Body of pancreas (tissue), 4 donors: ENCODE data around the gene PAFAH2. TPM values are rescaled to one million over a fixed set of nuclear protein-coding genes. Genes with fewer than 3 reads are reported as not detected.
"Not testable (repeated sequence)": the region's sequence is repeated elsewhere in the genome, so short reads cannot be mapped to it uniquely, and the experiment has no call there.

Experiments used
- ATAC-seq: fragments of 150-250 bp; one replicate; pipeline ENCODE4 v1.9.1; 2016
- DNase-seq, 4 donors: peaks; one replicate each; pipeline ENCODE4 v3.0.0-alpha.2; 2019
- H3K27ac ChIP-seq, 4 donors: fragments of 200-600 bp; sonication (generic); 1 replicate in 3 of 4; 2 replicates in 1 of 4; pipeline versions ENCODE4 v1.5.1 to v1.6.1; 2016 to 2019; ENCODE audit warnings: mild to moderate bottlenecking in 1 of 4, mixed read lengths in 1 of 4, moderate library complexity in 1 of 4
- H3K27me3 ChIP-seq, 2 donors: fragments of 200-600 bp; sonication (generic); one replicate each; pipeline ENCODE4 v1.6.0; 2016; ENCODE audit warnings: mild to moderate bottlenecking in 1 of 2
- H3K36me3 ChIP-seq, 2 donors: fragments of 200-600 bp; sonication (generic); replicated peaks in 1 of 2; 2 replicates each; pipeline ENCODE4 v1.5.1; 2016; ENCODE audit warnings: low read depth in 2 of 2; ENCODE audit not compliant: insufficient read depth in 1 of 2
- H3K4me1 ChIP-seq: fragments of 200-600 bp; sonication (generic); one replicate; pipeline ENCODE4 v1.6.0; 2016
- H3K4me3 ChIP-seq, 2 donors: fragments of 200-600 bp; sonication (generic); 1 replicate in 1 of 2; 2 replicates in 1 of 2; pipeline ENCODE4 v1.5.1; 2016 to 2019
- H3K9me3 ChIP-seq, 3 donors: fragments of 200-600 bp; sonication (generic); 1 replicate in 2 of 3; 2 replicates in 1 of 3; pipeline ENCODE4 v1.5.1; 2016
- POLR2A ChIP-seq, 3 donors: fragments of 450-650 bp; IDR thresholded peaks; one replicate each; pipeline ENCODE4 v1.6.1; 2016; ENCODE audit warnings: antibody characterized with exemption in 3 of 3, mild to moderate bottlenecking in 2 of 3
- WGBS, 2 donors: methylation state at CpG; one replicate each; pipeline ENCODE4 v1.1.5; 2017; 5-methylcytosine and 5-hydroxymethylcytosine counted together
- intact Hi-C: fragments of 100-400 bp; cut with DNase I; formaldehyde crosslinking; loops from one replicate; pipeline ENCODE4 v1.15.1; 2023
- total RNA-seq, 2 donors: library from RNA; depleted of rRNA; stranded (reverse); fragments of >200 nt; gene quantifications; one replicate each; pipeline ENCODE4 v1.1.0, GENCODE V29; 2016
- TF ChIP-seq, protein P1 (sequence below), 7 experiments: fragments of 450-650 bp in 4 of 7; fragments of 200-600 bp in 3 of 7; sonication (generic) in 3 of 7; IDR thresholded peaks; one replicate each; pipeline ENCODE4 v1.5.1; 2016 to 2019; ENCODE audit warnings: antibody characterized with exemption in 7 of 7

The PAFAH2 gene
- total RNA-seq, 2 donors from 2014 or later: 14.8 to 46.4 TPM

DNA sequence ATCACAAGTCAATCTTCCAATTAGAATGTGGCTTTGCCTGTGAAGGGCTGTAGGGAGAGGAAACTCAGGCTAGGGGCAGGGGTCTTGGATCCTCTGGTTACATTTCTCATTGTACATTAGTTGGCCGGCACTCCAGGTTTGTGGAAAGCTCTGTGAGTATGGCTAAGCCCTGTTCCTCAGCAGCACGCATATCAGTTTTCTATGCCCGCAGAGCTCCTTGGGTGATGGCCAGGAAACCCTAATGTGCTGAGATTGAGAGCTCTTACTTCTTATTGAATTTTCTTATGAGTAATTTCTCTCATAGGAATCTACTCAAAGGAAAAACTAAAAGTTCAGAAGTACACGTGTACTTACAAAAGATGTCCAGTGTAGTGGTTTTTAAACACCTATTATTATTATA, 60.9 kb downstream of the PAFAH2 start:
- Histone ChIP-seq H3K36me3 (no peaks in the 10 kb centered on the region), H3K4me1 (no peaks in the 10 kb centered on the region), H3K9me3 (no peaks in the 10 kb centered on the region), H3K27ac (no peak overlapping the region), H3K27me3 (no peaks in the 10 kb centered on the region), H3K4me3 (no peak overlapping the region)
- DNase-seq (no peak), ATAC-seq (no peak)
- 64 to 77% methylated on average over 4 of the region's 4 CpGs for WGBS, 2 donors
- intact Hi-C loops: no loop called here
- TF ChIP-seq, protein P1, sequence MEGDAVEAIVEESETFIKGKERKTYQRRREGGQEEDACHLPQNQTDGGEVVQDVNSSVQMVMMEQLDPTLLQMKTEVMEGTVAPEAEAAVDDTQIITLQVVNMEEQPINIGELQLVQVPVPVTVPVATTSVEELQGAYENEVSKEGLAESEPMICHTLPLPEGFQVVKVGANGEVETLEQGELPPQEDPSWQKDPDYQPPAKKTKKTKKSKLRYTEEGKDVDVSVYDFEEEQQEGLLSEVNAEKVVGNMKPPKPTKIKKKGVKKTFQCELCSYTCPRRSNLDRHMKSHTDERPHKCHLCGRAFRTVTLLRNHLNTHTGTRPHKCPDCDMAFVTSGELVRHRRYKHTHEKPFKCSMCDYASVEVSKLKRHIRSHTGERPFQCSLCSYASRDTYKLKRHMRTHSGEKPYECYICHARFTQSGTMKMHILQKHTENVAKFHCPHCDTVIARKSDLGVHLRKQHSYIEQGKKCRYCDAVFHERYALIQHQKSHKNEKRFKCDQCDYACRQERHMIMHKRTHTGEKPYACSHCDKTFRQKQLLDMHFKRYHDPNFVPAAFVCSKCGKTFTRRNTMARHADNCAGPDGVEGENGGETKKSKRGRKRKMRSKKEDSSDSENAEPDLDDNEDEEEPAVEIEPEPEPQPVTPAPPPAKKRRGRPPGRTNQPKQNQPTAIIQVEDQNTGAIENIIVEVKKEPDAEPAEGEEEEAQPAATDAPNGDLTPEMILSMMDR (IDR thresholded peaks at IDR 0.05): no peak
- no peak for TF ChIP-seq POLR2A (IDR thresholded peaks at IDR 0.05)

GRCh38 chr1:25933479-25934365, 64.1 kb downstream of the PAFAH2 start:
- Histone ChIP-seq H3K4me3 (no peak overlapping the region), H3K9me3 (no peaks in the 10 kb centered on the region), H3K27ac (no peak overlapping the region), H3K4me1 (no peaks in the 10 kb centered on the region), H3K36me3 (no peaks in the 10 kb centered on the region), H3K27me3 (no peaks in the 10 kb centered on the region)
- whole genome bisulfite sequencing, 2 donors: 57 to 63% methylated on average over 13 of the region's 13 CpGs
- ATAC-seq (no peak), DNase-seq (no peak)
- intact Hi-C loops: no loop called here
- no peak for TF ChIP-seq POLR2A (IDR thresholded peaks at IDR 0.05)
- TF ChIP-seq, protein P1 (IDR thresholded peaks at IDR 0.05): no peak

- ATAC-seq, H3K4me1 ChIP-seq, H3K36me3 ChIP-seq, H3K27ac ChIP-seq, H3K27me3 ChIP-seq, intact Hi-C loops, DNase-seq, H3K4me3 ChIP-seq, H3K9me3 ChIP-seq: not testable (repeated sequence)
- WGBS, 2 donors: 69 to 80% methylated on average over 12 of the region's 12 CpGs
Observed at GRCh38 chr1:25932811-25933400, 65.0 kb downstream of the PAFAH2 start.

DNA sequence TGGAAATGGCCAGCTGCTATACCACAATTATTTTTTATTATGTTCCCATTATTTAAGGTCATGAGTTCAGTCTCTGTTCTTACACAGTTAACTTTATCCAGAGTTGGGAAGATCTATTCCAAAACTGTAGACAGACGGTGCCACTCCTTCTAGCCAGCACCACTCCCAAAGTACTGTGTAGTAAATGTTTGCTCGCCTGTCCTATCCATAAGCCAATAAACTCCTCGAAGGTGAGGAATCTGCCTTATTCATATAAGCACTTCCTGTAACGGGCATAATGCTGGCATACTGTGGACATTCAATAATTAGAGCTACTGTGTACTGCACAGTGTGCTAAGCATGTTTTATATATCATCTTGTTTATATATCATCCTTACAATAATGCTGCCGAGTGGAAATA, 65.5 kb downstream of the PAFAH2 start:
- no peak for ATAC-seq
- intact Hi-C loops: no loop called here
- 63 to 76% methylated on average over 5 of the region's 5 CpGs for WGBS, 2 donors

GRCh38 chr1:25929016-25929415, 68.8 kb downstream of the PAFAH2 start:
- 83 to 93% methylated on average over 3 to 7 of the region's 7 CpGs for WGBS, 2 donors
- H3K4me3 ChIP-seq: no peak overlapping the region
- intact Hi-C loops: no loop called here
- no peaks in the 10 kb centered on the region for H3K4me1 ChIP-seq
- no peaks in the 10 kb centered on the region for H3K27me3 ChIP-seq
- no peaks in the 10 kb centered on the region for H3K9me3 ChIP-seq
- H3K27ac ChIP-seq: no peak overlapping the region
- H3K36me3 ChIP-seq: no peaks in the 10 kb centered on the region
- ATAC-seq (no peak), DNase-seq (no peak)
- no peak for TF ChIP-seq POLR2A (IDR thresholded peaks at IDR 0.05)
- TF ChIP-seq, protein P1 (IDR thresholded peaks at IDR 0.05): no peak

More for the DNA sequence above, 65.5 kb downstream of the PAFAH2 start:
- Histone ChIP-seq H3K27ac (no peak overlapping the region), H3K36me3 (no peaks in the 10 kb centered on the region), H3K9me3 (no peaks in the 10 kb centered on the region), H3K4me3 (no peak overlapping the region), H3K4me1 (no peaks in the 10 kb centered on the region), H3K27me3 (no peaks in the 10 kb centered on the region)
- no peak for DNase-seq
- no peak for TF ChIP-seq POLR2A (IDR thresholded peaks at IDR 0.05)
- TF ChIP-seq, protein P1 (IDR thresholded peaks at IDR 0.05): no peak
